ENCODE measurements around the gene SFT2D1. TPM values are rescaled to one million over a fixed set of nuclear protein-coding genes. Genes with fewer than 3 reads are reported as not detected.
"Not testable (repeated sequence)": the region's sequence is repeated elsewhere in the genome, so short reads cannot be mapped to it uniquely, and the experiment has no call there.

The SFT2D1 gene
- 73.6 and 79.6 TPM in 2 replicates for total RNA-seq (2014; rRNA removed; shearing (Covaris generic))

DNA sequence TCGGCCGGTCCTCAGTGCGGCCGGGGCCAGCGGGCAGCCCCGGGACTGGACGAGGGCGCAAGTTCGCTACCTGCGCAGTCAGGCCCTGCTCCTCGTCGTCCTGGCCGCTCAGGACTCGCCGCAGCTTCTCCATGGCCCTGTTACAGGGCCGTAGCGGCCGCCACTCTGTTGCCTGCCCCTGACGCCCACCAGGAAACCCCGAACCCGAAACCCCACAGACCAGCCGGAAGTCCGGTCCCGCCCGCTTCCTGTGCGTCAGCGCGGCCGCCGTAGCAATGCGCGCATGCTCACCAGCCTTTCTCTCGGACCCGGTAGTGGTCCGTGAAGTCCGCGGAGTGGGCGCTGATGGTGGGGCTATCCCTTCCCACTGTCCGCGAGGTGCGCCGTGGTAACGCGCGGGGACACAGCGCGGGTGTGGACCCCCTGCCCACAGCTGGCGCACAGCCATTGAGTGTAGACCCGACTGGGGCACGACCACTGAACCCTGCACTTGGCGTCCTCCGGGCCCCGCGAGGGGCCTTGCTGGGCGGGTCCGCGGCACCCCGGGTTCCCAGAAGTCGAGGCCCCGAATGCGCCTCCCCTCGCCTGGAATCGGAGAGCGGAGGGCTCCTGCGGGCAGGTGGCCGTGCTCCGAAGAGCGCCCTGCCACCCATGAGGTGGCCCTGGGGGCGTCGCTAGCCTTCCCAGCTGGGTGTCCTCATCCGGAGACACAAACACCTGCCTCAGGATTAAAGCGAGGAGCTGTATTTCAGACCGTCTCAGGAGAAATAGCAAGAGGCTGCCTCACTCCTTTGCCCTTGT lies at the start of gene SFT2D1:
Gene SFT2D1, minus strand, starts transcription at position 197 of the 801 bp plus-strand sequence. Its CDS starts 64 bp downstream, at position 133.
- DNase-seq (ENCODE audit: low read depth) = peak; percentile 81

GRCh38 chr6:166389119-166389518 lies 46.8 kb upstream of the SFT2D1 start:
- no peak for DNase-seq (ENCODE audit: low read depth)

DNA sequence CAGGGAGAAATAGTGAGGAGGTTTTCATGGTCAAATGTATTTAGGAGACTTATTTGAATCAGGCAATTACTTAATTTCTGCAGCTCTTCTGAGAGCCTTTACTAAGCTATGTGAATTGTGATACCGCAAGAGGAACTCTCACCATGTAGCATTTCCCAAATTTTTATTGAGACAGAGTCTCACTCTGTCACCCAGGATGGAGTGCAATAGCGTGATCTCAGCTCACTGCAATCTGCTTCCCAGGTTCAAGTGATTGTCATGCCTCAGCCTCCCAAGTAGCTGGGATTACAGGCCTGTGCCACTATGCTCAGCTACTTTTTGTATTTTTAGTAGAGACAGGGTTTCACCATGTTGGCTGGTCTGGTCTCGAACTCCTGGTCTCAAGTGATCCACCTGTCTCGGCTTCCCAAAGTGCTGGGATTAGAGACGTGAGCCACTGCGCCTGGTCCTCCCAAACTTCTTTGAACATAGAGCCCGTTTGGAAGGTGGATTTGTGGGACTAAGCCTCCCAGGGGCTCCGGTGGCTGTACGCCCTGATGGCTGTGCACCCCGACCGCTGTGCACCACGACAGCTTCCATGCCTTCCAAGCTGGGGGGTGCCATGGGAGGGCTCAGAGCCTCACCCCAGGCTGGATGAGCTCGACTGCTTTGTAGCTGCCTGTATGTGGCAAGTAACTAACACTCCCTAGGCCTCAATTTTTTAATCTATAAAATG lies 46.1 kb upstream of the SFT2D1 start:
- DNase-seq (ENCODE audit: low read depth) = no peak

DNA sequence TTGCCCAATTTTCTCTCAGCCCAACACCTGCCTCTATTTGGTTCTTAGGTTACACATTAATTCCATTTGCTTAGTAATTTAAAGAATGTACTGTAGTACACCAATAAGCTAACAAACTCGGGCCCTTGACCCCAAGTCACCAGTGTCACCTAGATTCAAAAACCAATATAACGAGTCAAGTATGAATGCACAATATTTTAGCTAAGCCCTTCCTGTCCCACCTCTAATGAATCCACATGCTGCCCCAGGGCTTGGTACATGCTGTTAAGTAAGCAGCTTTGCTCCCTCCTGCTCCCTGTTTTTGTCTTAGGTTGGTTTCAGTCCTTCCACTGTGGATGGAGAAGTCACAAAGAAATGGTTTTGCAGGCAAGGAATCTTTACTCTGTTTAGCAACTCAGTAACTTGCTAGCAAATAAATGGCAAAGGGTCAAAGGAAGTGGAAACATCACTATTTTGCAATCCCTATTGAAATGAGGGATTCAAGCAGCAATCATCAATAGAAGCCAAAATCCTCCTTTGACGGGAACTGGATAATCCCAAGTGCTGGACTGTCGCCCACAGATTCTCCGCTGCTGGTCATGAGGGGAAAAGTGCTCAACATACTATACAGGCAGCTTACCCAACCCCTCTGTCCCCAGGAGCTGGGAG lies 45.4 kb upstream of the SFT2D1 start:
- DNase-seq (ENCODE audit: low read depth) = no peak

GRCh38 chr6:166387098-166387497 lies 44.8 kb upstream of the SFT2D1 start:
- not testable (repeated sequence) for DNase-seq (ENCODE audit: low read depth)

- DNase-seq (ENCODE audit: low read depth) = no peak
Measured at GRCh38 chr6:166386111-166386510, 43.8 kb upstream of the SFT2D1 start.

GRCh38 chr6:166383802-166384363 lies 41.5 kb upstream of the SFT2D1 start:
- DNase-seq (ENCODE audit: low read depth) = not testable (repeated sequence)

DNA sequence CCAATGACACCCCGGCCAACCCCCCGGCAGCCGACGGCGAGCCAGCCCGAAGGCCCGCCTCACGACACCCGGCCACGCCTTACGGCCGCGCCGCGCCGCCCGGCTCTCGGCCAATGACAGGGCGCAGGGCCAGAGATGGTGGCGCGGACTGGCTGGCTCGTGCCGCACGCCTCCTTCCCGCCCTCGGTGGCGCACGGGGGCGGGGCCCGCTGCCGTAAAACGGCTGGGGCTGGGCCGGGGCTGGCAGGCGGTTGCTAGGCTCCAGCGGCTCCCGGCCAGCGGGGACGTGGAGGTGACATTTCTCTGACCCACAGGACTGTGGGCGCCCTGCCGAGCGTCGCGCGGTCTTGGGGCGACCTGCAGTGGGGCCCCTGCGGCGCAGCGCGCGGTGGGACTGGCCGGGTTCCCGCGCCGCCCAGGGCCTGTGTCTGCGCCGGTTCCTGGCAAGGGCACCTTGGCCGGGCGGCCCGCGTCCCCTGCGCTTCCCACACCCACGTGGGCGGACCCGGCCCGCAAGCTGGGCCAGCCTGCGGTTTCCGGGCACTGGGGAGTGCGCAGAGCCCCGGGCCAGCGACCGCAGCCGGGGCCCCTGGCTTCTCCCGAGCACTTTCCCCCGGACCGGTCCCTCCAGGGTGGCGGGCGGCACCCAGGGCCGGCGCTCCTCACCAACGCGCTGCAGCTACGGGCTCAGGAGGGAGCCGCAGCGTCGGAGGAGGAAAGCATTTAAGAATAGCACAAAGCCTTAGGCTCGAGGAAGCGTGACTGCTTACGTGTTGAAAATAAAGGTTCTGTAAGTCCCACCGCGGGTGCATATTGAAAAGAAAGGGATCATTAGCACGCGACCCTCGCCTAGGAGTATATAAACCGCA lies 40.8 kb upstream of the SFT2D1 start, which contains the start of gene MPC1:
Gene MPC1, minus strand, starts transcription at position 8 of the 869 bp plus-strand sequence. CDS start 64 bp downstream, outside the sequence.
- peak; percentile 96 for DNase-seq (ENCODE audit: low read depth)

DNA sequence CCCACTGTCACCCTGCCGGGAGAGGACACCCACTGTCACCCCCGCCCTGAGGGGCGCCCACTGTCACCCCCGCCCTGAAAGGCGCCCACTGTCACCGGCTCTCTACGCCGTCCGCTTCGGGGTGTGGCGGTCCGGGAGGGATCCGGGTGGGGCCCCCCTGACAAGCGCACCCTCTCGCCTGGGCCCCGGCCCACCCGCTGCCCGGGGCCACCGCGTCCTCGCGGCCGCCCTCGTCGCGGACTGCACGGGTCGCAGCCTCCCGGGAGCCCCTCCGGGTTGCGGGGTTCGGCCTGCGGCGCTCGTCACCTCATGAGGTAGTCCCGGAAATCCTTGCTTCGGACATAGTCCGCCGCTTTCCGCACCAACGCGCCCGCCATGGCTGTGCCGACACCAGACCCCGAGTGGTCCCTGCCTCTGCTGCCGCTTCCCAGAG lies 40.2 kb upstream of the SFT2D1 start:
- no peak for DNase-seq (ENCODE audit: low read depth)

DNA sequence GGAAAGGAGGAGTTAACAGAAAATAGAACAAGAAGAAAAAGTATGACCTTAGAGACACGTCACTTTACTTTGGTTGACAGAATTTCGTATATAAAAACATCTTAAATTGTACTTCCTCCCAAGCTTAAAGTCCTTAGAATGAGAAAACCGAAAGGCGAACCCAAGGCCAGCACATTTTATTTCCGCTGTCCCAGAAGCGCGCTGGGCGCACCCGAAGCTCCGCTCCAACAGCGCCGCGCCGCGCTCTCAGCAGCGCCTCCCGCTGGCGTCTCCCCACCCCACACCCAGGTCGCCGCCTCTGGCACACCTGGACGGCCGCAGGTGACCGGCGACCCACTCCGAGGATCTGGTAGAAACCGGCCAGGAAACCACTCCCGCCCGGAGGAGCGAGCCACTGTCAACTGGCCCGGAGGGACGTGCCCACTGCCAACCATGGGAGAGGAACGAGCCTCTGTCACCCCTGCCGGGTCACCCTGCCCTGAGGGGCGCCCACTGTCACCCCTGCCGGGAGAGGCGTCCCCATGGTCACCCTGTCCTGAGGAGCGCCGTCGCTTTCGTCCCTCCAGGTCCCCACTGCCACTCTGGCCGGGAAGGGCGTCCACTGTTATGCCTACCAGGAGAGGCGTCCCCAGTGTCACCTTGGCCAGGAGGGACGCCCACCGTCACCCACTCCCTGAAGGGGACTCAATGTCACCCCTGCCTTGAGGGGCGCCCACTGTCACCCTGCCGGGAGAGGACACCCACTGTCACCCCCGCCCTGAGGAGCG lies 39.6 kb upstream of the SFT2D1 start:
- DNase-seq (ENCODE audit: low read depth) = peak; percentile 58

DNA sequence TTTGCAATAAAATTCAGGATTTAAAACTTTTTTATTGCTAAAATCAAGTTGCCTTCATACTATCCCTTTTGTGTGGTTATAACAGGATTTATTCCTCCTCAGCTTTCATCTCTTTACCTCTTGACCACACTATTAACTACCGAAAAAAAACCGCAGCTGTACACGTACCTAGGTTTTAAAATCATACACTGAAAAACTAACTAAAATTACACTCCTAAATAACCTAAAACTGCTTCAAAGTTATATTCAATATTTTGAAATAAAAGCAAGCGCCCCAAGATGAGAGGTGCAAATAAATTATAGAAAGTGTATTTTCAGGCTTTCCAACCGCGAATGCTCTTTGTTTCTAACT lies 39.0 kb upstream of the SFT2D1 start:
- no peak for DNase-seq (ENCODE audit: low read depth)

- DNase-seq (ENCODE audit: low read depth) = no peak
Measured at GRCh38 chr6:166379800-166380199, 37.5 kb upstream of the SFT2D1 start.

DNA sequence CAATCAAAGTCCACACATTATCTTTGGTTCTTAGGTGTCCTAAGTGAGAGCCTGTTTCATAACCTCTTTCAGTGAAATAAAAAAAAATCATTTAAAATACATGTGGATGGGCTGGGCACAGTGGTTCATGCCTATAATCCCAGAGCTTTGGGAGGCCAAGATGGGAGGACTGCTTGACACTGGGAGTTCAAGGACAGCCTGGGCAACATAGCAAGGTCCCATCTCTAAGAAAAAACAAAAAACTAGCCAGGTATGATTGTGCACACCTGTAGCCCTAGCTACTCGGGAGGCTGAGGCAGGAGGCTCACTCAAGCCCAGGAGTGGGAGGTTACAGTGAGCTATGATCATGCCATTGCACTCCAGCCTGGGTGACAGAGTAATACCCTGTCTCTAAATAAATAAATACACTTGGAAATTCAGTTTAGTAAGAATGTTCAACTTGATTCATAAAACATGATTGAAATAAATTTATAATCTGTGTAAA lies 36.8 kb upstream of the SFT2D1 start:
- DNase-seq (ENCODE audit: low read depth) = no peak

GRCh38 chr6:166377721-166378120 lies 35.4 kb upstream of the SFT2D1 start:
- no peak for DNase-seq (ENCODE audit: low read depth)

DNA sequence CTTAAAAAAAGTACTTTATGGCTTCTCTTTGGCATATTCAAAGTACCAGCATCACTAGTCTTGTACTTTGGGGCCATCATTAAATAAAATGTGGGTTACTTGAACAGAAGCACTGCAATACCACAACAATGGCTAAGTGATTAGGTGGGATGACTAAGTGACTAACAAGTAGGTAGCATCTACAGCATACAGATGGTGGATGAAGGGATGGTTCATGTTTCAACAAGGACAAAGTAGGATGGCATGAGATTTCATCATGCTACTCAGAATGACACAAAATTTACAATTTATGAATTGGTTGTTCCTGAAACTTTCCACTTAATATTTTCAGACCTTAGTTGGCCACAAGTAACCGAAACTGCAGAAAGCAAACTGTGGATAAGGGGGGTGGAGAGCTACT lies 32.7 kb upstream of the SFT2D1 start:
- DNase-seq (ENCODE audit: low read depth) = no peak

- no peak for DNase-seq (ENCODE audit: low read depth)
Measured at GRCh38 chr6:166370489-166370888, 28.1 kb upstream of the SFT2D1 start.

DNA sequence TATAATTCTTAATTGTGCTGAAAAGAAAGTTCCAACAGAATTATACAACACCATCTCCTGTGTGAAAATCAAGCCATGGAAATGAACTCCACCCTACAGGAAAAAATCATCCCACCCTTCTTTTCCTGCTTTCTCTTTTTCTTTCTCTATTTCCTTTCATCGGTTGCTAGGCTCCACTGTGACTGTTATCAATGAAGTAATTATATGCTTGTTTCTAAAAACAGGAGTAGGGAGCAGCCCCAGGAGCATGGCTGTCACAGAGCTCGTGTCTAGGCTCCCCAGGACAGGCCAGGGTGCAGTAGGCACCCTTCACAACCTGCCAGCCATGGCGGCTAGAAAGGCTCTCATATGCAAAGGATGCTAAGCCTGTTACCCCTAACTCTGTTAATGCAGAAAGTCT lies 27.4 kb upstream of the SFT2D1 start:
- DNase-seq (ENCODE audit: low read depth) = no peak

DNA sequence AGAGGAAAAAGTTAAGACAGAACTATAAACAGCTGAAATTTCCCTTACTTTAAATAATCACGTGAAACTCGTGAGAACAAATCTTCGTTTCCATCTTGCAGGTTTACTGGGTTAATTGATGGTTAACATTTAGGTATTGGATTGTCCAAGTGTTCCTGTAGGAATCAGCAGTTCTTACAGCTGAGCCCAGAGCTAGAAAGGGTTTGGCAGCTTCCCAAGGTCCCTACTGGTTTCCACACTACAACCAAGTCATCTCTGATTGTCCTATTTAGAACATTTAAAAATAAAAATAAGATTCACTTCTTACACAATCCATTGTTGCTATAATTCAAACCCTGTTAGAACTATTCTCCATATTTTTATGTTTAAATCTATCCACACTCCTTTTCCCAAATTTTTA lies 24.6 kb upstream of the SFT2D1 start:
- no peak for DNase-seq (ENCODE audit: low read depth)

GRCh38 chr6:166365806-166366205 lies 23.5 kb upstream of the SFT2D1 start:
- no peak for DNase-seq (ENCODE audit: low read depth)

DNA sequence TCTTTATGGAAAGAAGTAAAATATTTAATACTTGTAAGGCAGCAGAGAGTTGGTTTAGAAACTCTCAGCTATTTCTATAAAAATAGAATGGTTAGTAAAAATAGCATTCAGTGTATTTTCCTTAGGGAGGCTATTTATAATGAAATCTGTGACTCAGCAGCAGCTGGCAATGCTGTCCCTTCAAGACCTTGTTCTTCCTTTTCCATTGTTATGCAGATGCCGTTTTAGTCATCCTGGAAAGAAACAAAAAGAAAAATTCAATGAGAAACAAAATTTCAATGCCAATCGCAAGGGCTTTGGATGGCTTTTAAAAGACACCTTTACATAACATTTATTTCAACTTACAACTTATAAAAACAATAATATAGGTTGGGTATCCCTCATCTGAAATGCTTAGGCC lies 22.9 kb upstream of the SFT2D1 start:
- DNase-seq (ENCODE audit: low read depth) = peak; percentile 34

Data from M059J (cell line).